B cell (primary cell): Measurements from ENCODE around the gene PLGRKT. TPM values are rescaled to one million over a fixed set of nuclear protein-coding genes. Genes with fewer than 3 reads are reported as not detected.

Experiments used
- ATAC-seq: fragments of 200-7000 bp; cut with Tn5 transposase; one replicate; pipeline ENCODE4 v1.10.0; 2021; ENCODE audit warnings: low read depth, mild to moderate bottlenecking, moderate number of reproducible peaks, moderate library complexity
- CTCF ChIA-PET: fragments of 350-600 bp; sonication (Branson Sonifier 250); formaldehyde crosslinking; loops from one replicate; lab custom pipeline; 2021; ENCODE audit warnings: antibody characterized with exemption, inconsistent platforms; lab: Charles Lee
- POLR2A ChIA-PET: fragments of 350-600 bp; sonication (Branson Sonifier 250); formaldehyde crosslinking; loops from one replicate; lab custom pipeline; 2021; ENCODE audit warnings: antibody characterized with exemption; lab: Charles Lee
- DNase-seq: peaks from one replicate; pipeline ENCODE4 v3.0.0; 2013
- H2AFZ ChIP-seq: 2 replicates; pipeline ENCODE4 v1.6.1; 2012; ENCODE audit warnings: mild to moderate bottlenecking, low read depth, low read length; ENCODE audit not compliant: insufficient read depth, poor library complexity, severe bottlenecking
- H3K27ac ChIP-seq, 2 donors: 1 replicate in 1 of 2; 2 replicates in 1 of 2; pipeline ENCODE4 v1.5.1; 2012 to 2013; ENCODE audit warnings: low read length in 2 of 2, mild to moderate bottlenecking in 2 of 2, moderate library complexity in 1 of 2
- H3K27me3 ChIP-seq, 4 experiments: fragments of 200-600 bp in 1 of 4; sonication (generic) in 1 of 4; replicated peaks in 1 of 4; 1 replicate in 2 of 4; 2 replicates in 2 of 4; pipeline versions ENCODE4 v1.6.1 to v1.7.0; 2013 to 2016; ENCODE audit warnings: low read length in 3 of 4, mild to moderate bottlenecking in 2 of 4, mixed read lengths in 1 of 4, moderate library complexity in 1 of 4; ENCODE audit not compliant: insufficient read depth in 4 of 4, control insufficient read depth in 3 of 4; ENCODE audit errors: control extremely low read depth in 1 of 4
- H3K36me3 ChIP-seq, 2 experiments: replicated peaks in 1 of 2; 1 replicate in 1 of 2; 2 replicates in 1 of 2; pipeline versions ENCODE4 v1.6.1 to v1.7.1; 2013; ENCODE audit warnings: low read length in 1 of 2; ENCODE audit not compliant: insufficient read depth in 2 of 2, control insufficient read depth in 1 of 2; ENCODE audit errors: control extremely low read depth in 1 of 2, extremely low read depth in 1 of 2
- H3K4me1 ChIP-seq, 2 donors: fragments of 200-600 bp in 1 of 2; sonication (generic) in 1 of 2; 1 replicate in 1 of 2; 2 replicates in 1 of 2; pipeline versions ENCODE4 v1.5.1 to v1.6.1; 2013 to 2017; ENCODE audit warnings: low read length in 2 of 2; ENCODE audit not compliant: control insufficient read depth in 2 of 2, insufficient read depth in 2 of 2
- H3K4me2 ChIP-seq: replicated peaks from 2 replicates; pipeline ENCODE3; 2012; ENCODE audit warnings: mild to moderate bottlenecking, low read depth, low read length; ENCODE audit not compliant: poor library complexity, severe bottlenecking
- H3K4me3 ChIP-seq, 5 experiments: fragments of 200-600 bp in 1 of 5; sonication (generic) in 1 of 5; 1 replicate in 3 of 5; 2 replicates in 2 of 5; pipeline versions ENCODE4 v1.5.1 to v1.7.0; 2011 to 2016; ENCODE audit warnings: low read length in 4 of 5, mild to moderate bottlenecking in 4 of 5, low read depth in 2 of 5, control low read depth in 1 of 5, moderate library complexity in 1 of 5; ENCODE audit not compliant: insufficient read depth in 1 of 5; ENCODE audit errors: control extremely low read depth in 1 of 5, extremely low read depth in 1 of 5
- H3K79me2 ChIP-seq: fragments of 200-600 bp; sonication (generic); one replicate; pipeline ENCODE4 v1.6.0; 2016; ENCODE audit warnings: low read length; ENCODE audit not compliant: control insufficient read depth, insufficient read depth
- H3K9ac ChIP-seq: fragments of 200-600 bp; sonication (generic); 2 replicates; pipeline ENCODE4 v1.6.1; 2017; ENCODE audit warnings: mild to moderate bottlenecking, low read length, moderate library complexity
- H3K9me3 ChIP-seq, 3 donors: one replicate each; pipeline versions ENCODE4 v1.6.1 to v1.7.1; 2013; ENCODE audit warnings: low read length in 2 of 3; ENCODE audit not compliant: control insufficient read depth in 2 of 3, insufficient read depth in 1 of 3; ENCODE audit errors: control extremely low read depth in 1 of 3
- H4K20me1 ChIP-seq: 2 replicates; pipeline ENCODE4 v1.6.0; 2012; ENCODE audit warnings: mild to moderate bottlenecking, low read length; ENCODE audit not compliant: insufficient read depth, control insufficient read depth, poor library complexity, severe bottlenecking
- H3K27ac Mint-ChIP-seq: one replicate; pipeline ENCODE4 v1.8.0; 2021; ENCODE audit warnings: mixed read lengths
- H3K27me3 Mint-ChIP-seq: one replicate; pipeline ENCODE4 v1.8.0; 2021; ENCODE audit warnings: mixed read lengths
- H3K4me1 Mint-ChIP-seq: one replicate; pipeline ENCODE4 v1.8.0; 2021; ENCODE audit warnings: mixed read lengths
- H3K4me3 Mint-ChIP-seq: one replicate; pipeline ENCODE4 v1.8.0; 2021; ENCODE audit warnings: mixed read lengths
- H3K9me3 Mint-ChIP-seq: one replicate; pipeline ENCODE4 v1.8.0; 2022; ENCODE audit warnings: mixed read lengths; ENCODE audit not compliant: insufficient read depth
- CTCF ChIP-seq: fragments of 200-600 bp; IDR thresholded peaks from one replicate; pipeline ENCODE4 v1.8.0; 2022; ENCODE audit warnings: antibody characterized with exemption, mild to moderate bottlenecking
- EZH2 ChIP-seq: IDR thresholded peaks from 2 replicates; pipeline ENCODE4 v1.6.1; 2012; ENCODE audit warnings: borderline replicate concordance, low read depth, mild to moderate bottlenecking, moderate library complexity, low read length; ENCODE audit not compliant: insufficient read depth, poor library complexity, severe bottlenecking
- WGBS: methylation state at CpG from one replicate; pipeline ENCODE4 v1.1.5; 2013; ENCODE audit warnings: missing lambda C conversion rate; ENCODE audit not compliant: insufficient coverage; 5-methylcytosine and 5-hydroxymethylcytosine counted together
- intact Hi-C: fragments of 100-400 bp; cut with micrococcal nuclease; formaldehyde crosslinking; loops from one replicate; pipeline ENCODE4 v1.10.0; 2022
- polyA plus RNA-seq: library from polyadenylated mRNA; depleted of rRNA; stranded (reverse); fragments of >200 nt; gene quantifications from 2 replicates; pipeline ENCODE4 v1.2.3, GENCODE V29; 2012
- total RNA-seq, 2 donors: library from RNA; stranded (reverse); fragments of 120-200 nt in 1 of 2; gene quantifications; 1 replicate in 1 of 2; 2 replicates in 1 of 2; pipeline versions ENCODE4 v1.2.3 to v1.2.4, GENCODE V29; 2013 to 2022

Gene PLGRKT
- total and polyA plus RNA-seq, 2 donors (not counting 1 experiment from before 2014, with no cell fraction given): 8.4 to 11.0 TPM

- peaks cover 21 to 26% of the 10 kb centered on the region in 2 donors for H3K4me1 ChIP-seq
- no peak for DNase-seq
- no peak for TF ChIP-seq EZH2
- no peak for TF ChIP-seq CTCF
- no peaks in the 10 kb centered on the region for H3K27me3 Mint-ChIP-seq
- H4K20me1 ChIP-seq: no peaks in the 10 kb centered on the region
- intact Hi-C loops: loop anchor here (10.0 kb wide), 1 partner anchor 114 kb away; the partner anchor contains the start of gene RLN1
- H3K4me3 Mint-ChIP-seq: peak overlapping the region; percentile 83
- no peaks in the 10 kb centered on the region for H3K36me3 ChIP-seq
- ChIA-PET CTCF (interaction anchor here (0.7 to 4.0 kb wide), 10 partner anchors 10 to 384 kb away, joined by 3 to 54 read pairs (median 25); partner anchors contain the start of genes ERMP1, INSL6, PLGRKT and RIC1), POLR2A (interaction anchor here (0.7 to 2.1 kb wide), 2 partner anchors 10 to 171 kb away, joined by 3 to 28 read pairs; partner anchors contain the start of gene PLGRKT)
- H3K79me2 ChIP-seq: no peaks in the 10 kb centered on the region
- no CpG with 5 or more reads among the region's 5 CpGs for WGBS
- peak overlapping the region; percentile 71 for H3K9ac ChIP-seq
- no peak overlapping the region for H2AFZ ChIP-seq
- H3K27ac Mint-ChIP-seq: peak overlapping the region; percentile 94
- peaks cover 42% of the 10 kb centered on the region for H3K4me1 Mint-ChIP-seq
- no peaks in the 10 kb centered on the region for H3K9me3 ChIP-seq
- H3K4me2 ChIP-seq: no peak overlapping the region
- no peak for ATAC-seq
- no peak overlapping the region for H3K27ac ChIP-seq
- no peak overlapping the region for H3K4me3 ChIP-seq
- H3K27me3 ChIP-seq: no peaks in the 10 kb centered on the region
- H3K9me3 Mint-ChIP-seq: no peaks in the 10 kb centered on the region
These were observed 11.0 kb upstream of the PLGRKT start for GRCh38 chr9:5448461-5449435.

GRCh38 chr9:5448016-5448415 is 10.3 kb upstream of the PLGRKT start:
- no peak for TF ChIP-seq CTCF
- TF ChIP-seq EZH2: no peak
- Histone ChIP-seq H3K9me3 (no peaks in the 10 kb centered on the region), H3K4me1 (peaks cover 21 to 26% of the 10 kb centered on the region in 2 donors), H3K4me2 (no peak overlapping the region), H3K27me3 (no peaks in the 10 kb centered on the region), H3K27ac (no peak overlapping the region), H3K36me3 (no peaks in the 10 kb centered on the region), H3K4me3 (no peak overlapping the region), H3K79me2 (no peaks in the 10 kb centered on the region), H3K9ac (no peak overlapping the region), H2AFZ (no peak overlapping the region), H4K20me1 (no peaks in the 10 kb centered on the region)
- H3K27me3 Mint-ChIP-seq: no peaks in the 10 kb centered on the region
- H3K4me3 Mint-ChIP-seq: no peak overlapping the region
- ChIA-PET POLR2A (no interaction called here), CTCF (interaction anchor here (3.0 to 4.0 kb wide), 4 partner anchors 9 to 260 kb away, joined by 27 to 54 read pairs (median 48); partner anchors contain the start of genes INSL6 and PLGRKT)
- intact Hi-C loops: loop anchor here (10.0 kb wide), 1 partner anchor 113 kb away; the partner anchor contains the start of gene RLN1
- DNase-seq (no peak), ATAC-seq (no peak)
- H3K4me1 Mint-ChIP-seq: peaks cover 40% of the 10 kb centered on the region
- WGBS: no CpG with 5 or more reads among the region's 2 CpGs
- H3K9me3 Mint-ChIP-seq: no peaks in the 10 kb centered on the region
- H3K27ac Mint-ChIP-seq: no peak overlapping the region
